Measurements from ENCODE around the gene EFCAB12. TPM values are rescaled to one million over a fixed set of nuclear protein-coding genes. Genes with fewer than 3 reads are reported as not detected.
A peak's percentile ranks its signal among the peaks of the same experiment; 100 is the strongest.

Gene EFCAB12
- total and polyA plus RNA-seq, 10 of the 15 experiments (the other 5 are each of a cell fraction or from before 2014, with no cell fraction given), result 0.02 to 0.85 (median 0.33) TPM

DNA sequence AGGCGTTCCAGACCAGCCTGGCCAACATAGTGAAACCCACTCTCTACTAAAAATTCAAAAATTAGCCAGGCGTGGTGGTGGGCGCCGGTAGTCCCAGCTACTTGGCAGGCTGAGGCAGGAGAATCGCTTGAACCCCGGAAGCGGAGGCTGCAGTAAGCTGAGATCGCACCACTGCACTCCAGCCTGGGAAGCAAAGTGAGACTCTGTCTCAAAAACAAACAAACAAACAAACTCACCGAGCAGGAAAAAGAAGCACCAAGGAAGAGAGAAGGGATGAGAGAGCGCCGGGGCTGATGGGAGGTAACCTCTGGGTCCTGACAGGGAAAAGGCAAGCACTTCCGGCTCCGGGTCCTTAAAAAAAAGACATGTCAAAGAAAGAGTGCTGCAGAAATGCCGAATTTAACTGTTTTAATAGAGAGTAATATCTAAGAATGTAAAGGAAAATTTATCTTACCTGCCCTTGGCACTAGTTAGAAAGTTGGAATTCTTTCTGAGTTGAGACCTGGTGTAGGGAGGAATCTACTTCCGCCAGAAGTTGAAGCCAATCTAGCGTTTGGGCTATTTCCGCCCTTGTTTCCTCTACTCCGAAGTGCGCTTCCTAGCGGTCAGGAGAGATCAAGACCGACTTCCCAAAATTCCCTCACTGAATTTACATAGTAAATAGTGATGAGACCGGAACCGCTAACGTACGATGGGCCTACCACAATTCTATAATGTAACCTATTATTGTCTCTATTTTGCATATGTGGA, 29.1 kb downstream of the EFCAB12 start (continued):
- no peak for TF ChIP-seq NFIC (IDR thresholded peaks at IDR 0.05; ENCODE audit: low read depth, low read length)
- peak; percentile 31; the same call in 1 of the 2 replicates for TF ChIP-seq RAD21 (IDR thresholded peaks at IDR 0.05; ENCODE audit: insufficient read depth, low read depth, low read length)
- TF ChIP-seq, protein P1, sequence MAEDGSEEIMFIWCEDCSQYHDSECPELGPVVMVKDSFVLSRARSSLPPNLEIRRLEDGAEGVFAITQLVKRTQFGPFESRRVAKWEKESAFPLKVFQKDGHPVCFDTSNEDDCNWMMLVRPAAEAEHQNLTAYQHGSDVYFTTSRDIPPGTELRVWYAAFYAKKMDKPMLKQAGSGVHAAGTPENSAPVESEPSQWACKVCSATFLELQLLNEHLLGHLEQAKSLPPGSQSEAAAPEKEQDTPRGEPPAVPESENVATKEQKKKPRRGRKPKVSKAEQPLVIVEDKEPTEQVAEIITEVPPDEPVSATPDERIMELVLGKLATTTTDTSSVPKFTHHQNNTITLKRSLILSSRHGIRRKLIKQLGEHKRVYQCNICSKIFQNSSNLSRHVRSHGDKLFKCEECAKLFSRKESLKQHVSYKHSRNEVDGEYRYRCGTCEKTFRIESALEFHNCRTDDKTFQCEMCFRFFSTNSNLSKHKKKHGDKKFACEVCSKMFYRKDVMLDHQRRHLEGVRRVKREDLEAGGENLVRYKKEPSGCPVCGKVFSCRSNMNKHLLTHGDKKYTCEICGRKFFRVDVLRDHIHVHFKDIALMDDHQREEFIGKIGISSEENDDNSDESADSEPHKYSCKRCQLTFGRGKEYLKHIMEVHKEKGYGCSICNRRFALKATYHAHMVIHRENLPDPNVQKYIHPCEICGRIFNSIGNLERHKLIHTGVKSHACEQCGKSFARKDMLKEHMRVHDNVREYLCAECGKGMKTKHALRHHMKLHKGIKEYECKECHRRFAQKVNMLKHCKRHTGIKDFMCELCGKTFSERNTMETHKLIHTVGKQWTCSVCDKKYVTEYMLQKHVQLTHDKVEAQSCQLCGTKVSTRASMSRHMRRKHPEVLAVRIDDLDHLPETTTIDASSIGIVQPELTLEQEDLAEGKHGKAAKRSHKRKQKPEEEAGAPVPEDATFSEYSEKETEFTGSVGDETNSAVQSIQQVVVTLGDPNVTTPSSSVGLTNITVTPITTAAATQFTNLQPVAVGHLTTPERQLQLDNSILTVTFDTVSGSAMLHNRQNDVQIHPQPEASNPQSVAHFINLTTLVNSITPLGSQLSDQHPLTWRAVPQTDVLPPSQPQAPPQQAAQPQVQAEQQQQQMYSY (CRISPR knock-in tag; IDR thresholded peaks at IDR 0.05), result no peak
- peak; percentile 27 to 49; a peak in 2 of 4 replicates for TF ChIP-seq SRF (IDR thresholded peaks at IDR 0.05; ENCODE audit: low read depth in 2 of 2, low read length in 2 of 2)
- TF ChIP-seq, protein P2, sequence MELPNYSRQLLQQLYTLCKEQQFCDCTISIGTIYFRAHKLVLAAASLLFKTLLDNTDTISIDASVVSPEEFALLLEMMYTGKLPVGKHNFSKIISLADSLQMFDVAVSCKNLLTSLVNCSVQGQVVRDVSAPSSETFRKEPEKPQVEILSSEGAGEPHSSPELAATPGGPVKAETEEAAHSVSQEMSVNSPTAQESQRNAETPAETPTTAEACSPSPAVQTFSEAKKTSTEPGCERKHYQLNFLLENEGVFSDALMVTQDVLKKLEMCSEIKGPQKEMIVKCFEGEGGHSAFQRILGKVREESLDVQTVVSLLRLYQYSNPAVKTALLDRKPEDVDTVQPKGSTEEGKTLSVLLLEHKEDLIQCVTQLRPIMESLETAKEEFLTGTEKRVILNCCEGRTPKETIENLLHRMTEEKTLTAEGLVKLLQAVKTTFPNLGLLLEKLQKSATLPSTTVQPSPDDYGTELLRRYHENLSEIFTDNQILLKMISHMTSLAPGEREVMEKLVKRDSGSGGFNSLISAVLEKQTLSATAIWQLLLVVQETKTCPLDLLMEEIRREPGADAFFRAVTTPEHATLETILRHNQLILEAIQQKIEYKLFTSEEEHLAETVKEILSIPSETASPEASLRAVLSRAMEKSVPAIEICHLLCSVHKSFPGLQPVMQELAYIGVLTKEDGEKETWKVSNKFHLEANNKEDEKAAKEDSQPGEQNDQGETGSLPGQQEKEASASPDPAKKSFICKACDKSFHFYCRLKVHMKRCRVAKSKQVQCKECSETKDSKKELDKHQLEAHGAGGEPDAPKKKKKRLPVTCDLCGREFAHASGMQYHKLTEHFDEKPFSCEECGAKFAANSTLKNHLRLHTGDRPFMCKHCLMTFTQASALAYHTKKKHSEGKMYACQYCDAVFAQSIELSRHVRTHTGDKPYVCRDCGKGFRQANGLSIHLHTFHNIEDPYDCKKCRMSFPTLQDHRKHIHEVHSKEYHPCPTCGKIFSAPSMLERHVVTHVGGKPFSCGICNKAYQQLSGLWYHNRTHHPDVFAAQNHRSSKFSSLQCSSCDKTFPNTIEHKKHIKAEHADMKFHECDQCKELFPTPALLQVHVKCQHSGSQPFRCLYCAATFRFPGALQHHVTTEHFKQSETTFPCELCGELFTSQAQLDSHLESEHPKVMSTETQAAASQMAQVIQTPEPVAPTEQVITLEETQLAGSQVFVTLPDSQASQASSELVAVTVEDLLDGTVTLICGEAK (IDR thresholded peaks at IDR 0.05; ENCODE audit: borderline replicate concordance), result peak; percentile 99
- TF ChIP-seq IRF4 (IDR thresholded peaks at IDR 0.05; ENCODE audit: low read depth, low read length), result no peak; the same call in 1 of the 2 replicates
- TF ChIP-seq, protein P3, sequence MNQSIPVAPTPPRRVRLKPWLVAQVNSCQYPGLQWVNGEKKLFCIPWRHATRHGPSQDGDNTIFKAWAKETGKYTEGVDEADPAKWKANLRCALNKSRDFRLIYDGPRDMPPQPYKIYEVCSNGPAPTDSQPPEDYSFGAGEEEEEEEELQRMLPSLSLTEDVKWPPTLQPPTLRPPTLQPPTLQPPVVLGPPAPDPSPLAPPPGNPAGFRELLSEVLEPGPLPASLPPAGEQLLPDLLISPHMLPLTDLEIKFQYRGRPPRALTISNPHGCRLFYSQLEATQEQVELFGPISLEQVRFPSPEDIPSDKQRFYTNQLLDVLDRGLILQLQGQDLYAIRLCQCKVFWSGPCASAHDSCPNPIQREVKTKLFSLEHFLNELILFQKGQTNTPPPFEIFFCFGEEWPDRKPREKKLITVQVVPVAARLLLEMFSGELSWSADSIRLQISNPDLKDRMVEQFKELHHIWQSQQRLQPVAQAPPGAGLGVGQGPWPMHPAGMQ (IDR thresholded peaks at IDR 0.05; ENCODE audit: borderline replicate concordance), result no peak
- TF ChIP-seq YBX1 (IDR thresholded peaks at IDR 0.05), result no peak
- TF ChIP-seq TBL1XR1 (IDR thresholded peaks at IDR 0.05; ENCODE audit: low read depth, low read length), result 0 out of 2 replicates have a peak, but pooled peaks have one; percentile 5
- TF ChIP-seq SMAD1 (IDR thresholded peaks at IDR 0.05; ENCODE audit: low read depth, partially characterized antibody), result no peak
- TF ChIP-seq, protein P4, sequence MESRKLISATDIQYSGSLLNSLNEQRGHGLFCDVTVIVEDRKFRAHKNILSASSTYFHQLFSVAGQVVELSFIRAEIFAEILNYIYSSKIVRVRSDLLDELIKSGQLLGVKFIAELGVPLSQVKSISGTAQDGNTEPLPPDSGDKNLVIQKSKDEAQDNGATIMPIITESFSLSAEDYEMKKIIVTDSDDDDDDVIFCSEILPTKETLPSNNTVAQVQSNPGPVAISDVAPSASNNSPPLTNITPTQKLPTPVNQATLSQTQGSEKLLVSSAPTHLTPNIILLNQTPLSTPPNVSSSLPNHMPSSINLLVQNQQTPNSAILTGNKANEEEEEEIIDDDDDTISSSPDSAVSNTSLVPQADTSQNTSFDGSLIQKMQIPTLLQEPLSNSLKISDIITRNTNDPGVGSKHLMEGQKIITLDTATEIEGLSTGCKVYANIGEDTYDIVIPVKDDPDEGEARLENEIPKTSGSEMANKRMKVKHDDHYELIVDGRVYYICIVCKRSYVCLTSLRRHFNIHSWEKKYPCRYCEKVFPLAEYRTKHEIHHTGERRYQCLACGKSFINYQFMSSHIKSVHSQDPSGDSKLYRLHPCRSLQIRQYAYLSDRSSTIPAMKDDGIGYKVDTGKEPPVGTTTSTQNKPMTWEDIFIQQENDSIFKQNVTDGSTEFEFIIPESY (IDR thresholded peaks at IDR 0.05), result no peak
- TF ChIP-seq, protein P5, sequence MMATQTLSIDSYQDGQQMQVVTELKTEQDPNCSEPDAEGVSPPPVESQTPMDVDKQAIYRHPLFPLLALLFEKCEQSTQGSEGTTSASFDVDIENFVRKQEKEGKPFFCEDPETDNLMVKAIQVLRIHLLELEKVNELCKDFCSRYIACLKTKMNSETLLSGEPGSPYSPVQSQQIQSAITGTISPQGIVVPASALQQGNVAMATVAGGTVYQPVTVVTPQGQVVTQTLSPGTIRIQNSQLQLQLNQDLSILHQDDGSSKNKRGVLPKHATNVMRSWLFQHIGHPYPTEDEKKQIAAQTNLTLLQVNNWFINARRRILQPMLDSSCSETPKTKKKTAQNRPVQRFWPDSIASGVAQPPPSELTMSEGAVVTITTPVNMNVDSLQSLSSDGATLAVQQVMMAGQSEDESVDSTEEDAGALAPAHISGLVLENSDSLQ (IDR thresholded peaks at IDR 0.05), result peak; percentile 49; the same call in 1 of the 2 replicates
- no peak for TF ChIP-seq SUZ12 (IDR thresholded peaks at IDR 0.05; ENCODE audit: unreplicated experiment)
- no peak; the same call in 1 of the 2 replicates for TF ChIP-seq PML (IDR thresholded peaks at IDR 0.05; ENCODE audit: low read length)
- TF ChIP-seq ZSCAN29 (IDR thresholded peaks at IDR 0.05), result no peak
- peak; percentile 80 for TF ChIP-seq HDGF (IDR thresholded peaks at IDR 0.05)

All from GM12878 (cell line).